Muscle layer of duodenum (tissue), 2 donors: ENCODE results near the gene DPH1.

Experiments used
- H3K27ac ChIP-seq: one replicate; pipeline ENCODE4 v1.7.0; 2013; ENCODE audit warnings: mild to moderate bottlenecking, low read length
- H3K27me3 ChIP-seq: one replicate; pipeline ENCODE4 v1.7.0; 2013; ENCODE audit warnings: low read depth, mild to moderate bottlenecking, control low read depth, low read length
- H3K36me3 ChIP-seq, 2 donors: one replicate each; pipeline ENCODE4 v1.7.0; 2013; ENCODE audit warnings: low read length in 2 of 2, control low read depth in 1 of 2, mild to moderate bottlenecking in 1 of 2; ENCODE audit not compliant: insufficient read depth in 2 of 2, control insufficient read depth in 1 of 2
- H3K4me1 ChIP-seq, 2 donors: one replicate each; pipeline ENCODE4 v1.7.0; 2013; ENCODE audit warnings: low read length in 2 of 2, mild to moderate bottlenecking in 2 of 2, control low read depth in 1 of 2, moderate library complexity in 1 of 2; ENCODE audit not compliant: insufficient read depth in 2 of 2, control insufficient read depth in 1 of 2
- H3K4me3 ChIP-seq, 2 donors: one replicate each; pipeline ENCODE4 v1.7.0; 2013; ENCODE audit warnings: low read length in 2 of 2, low read depth in 1 of 2, mild to moderate bottlenecking in 1 of 2
- H3K9me3 ChIP-seq, 2 donors: one replicate each; pipeline ENCODE4 v1.7.0; 2013; ENCODE audit warnings: low read length in 2 of 2, control low read depth in 1 of 2, mild to moderate bottlenecking in 1 of 2; ENCODE audit not compliant: control insufficient read depth in 1 of 2
- donor health status: healthy.

DPH1 gene

DNA sequence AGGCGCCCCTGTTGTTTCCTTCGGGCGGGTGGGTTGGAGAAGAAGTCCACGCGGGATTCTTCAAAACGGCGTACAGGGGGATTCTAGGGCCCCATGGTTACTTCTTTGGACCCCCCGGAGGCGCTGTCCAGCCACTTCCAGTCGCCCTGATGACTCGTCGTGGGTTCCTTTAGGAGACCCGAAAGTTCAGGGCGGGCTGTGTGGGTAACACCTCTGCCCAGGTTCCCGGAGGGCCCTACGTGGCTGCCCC lies 24.2 kb downstream of the DPH1 start:
- H3K27me3 ChIP-seq, result peaks cover 7% of the 10 kb centered on the region
- H3K4me1 ChIP-seq, result peaks cover 0 to 60% of the 10 kb centered on the region in 2 donors
- no peaks in the 10 kb centered on the region for H3K36me3 ChIP-seq
- H3K4me3 ChIP-seq, result peak overlapping the region; percentile 48 to 74
- H3K27ac ChIP-seq, result peak overlapping the region; percentile 51
- H3K9me3 ChIP-seq, result no peaks in the 10 kb centered on the region

DNA sequence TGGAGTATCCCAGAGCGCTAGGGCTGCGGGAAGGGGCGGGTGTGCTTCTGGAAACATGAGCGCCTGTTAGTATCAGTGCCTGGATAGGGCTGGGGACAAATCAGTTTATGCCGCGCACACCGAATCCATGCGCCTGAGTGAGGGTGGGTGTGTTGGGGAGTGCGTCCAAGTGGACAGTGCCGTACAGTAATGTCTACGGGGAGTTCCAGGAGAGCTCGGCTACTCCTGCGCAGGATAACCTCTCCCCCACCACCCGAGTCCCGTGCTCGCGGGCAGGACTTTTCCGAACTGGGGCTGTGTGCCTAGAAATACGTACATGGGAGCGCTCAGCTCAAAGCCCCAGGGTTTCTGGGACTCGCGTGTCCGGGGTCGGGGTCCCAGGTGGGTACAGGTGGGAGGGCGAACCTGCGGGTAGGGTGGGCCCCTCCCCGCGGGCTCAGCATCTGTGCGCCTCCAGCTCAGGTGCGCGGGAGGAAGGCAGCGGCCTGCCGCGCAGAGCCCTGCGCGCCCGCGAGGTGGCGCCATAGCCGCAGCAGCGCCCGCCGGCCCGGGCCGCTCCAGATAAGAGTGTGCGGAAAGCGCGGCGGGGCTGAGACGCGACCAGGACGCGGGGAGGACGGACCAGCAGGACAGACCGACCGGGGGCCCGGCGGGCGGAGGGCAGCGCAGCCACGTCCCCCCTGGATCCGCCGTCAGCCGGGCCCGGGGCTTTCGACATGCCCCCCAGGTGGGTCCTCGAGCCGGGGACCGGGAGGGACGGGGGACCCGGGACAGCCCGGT lies 24.7 kb downstream of the DPH1 start, which contains the start of gene HIC1:
Gene HIC1 (plus strand): TSS at position 592 of the 780 bp plus-strand sequence. CDS start 1,588 bp downstream, outside the sequence.
- Histone ChIP-seq H3K36me3 (no peaks in the 10 kb centered on the region), H3K27ac (peak within 1 kb of the TSS; percentile 51), H3K9me3 (no peaks in the 10 kb centered on the region), H3K27me3 (peaks cover 7% of the 10 kb centered on the region), H3K4me3 (peak within 1 kb of the TSS; percentile 48 to 74), H3K4me1 (peaks cover 0 to 61% of the 10 kb centered on the region in 2 donors)

DNA sequence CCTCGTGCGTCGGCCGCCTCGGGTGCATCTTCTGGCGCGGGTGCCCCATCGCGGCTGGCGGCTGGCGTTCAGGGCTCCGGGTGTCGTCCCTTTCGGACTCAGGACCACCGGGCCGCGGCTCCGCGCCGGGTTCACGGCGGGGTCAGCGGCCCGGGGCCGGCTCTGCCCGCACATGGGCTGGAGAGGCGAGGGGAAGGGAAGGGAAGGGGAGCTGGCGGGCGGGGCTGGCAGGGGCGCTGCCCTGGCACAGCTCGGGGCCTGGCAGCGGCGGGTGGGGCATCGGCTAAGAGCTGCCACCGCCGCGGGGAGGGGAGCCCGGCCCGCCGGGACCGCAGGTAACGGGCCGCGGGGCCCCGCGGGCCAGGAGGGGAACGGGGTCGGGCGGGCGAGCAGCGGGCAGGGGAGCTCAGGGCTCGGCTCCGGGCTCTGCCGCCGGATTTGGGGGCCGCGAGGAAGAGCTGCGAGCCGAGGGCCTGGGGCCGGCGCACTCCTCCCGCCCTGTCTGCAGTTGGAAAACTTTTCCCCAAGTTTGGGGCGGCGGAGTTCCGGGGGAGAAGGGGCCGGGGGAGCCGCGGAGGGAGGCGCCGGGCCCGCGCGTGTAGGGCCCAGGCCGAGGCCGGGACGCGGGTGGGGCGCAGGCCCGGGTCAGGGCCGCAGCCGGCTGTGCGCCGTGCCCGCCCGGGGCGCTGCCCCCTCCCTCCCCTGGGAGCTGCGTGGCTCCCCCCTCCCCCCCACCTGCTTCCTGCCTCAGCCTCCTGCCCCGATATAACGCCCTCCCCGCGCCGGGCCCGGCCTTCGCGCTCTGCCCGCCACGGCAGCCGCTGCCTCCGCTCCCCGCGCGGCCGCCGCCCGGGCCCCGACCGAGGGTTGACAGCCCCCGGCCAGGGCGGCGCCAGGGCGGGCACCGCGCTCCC lies 25.6 kb downstream of the DPH1 start:
- Histone ChIP-seq H3K4me1 (peaks cover 0 to 65% of the 10 kb centered on the region in 2 donors), H3K9me3 (no peaks in the 10 kb centered on the region), H3K27me3 (peaks cover 7% of the 10 kb centered on the region), H3K36me3 (peaks cover 3 to 5% of the 10 kb centered on the region in 2 donors), H3K27ac (peak overlapping the region; percentile 51), H3K4me3 (peak overlapping the region in 1 of 2 donors; percentile 74)

DNA sequence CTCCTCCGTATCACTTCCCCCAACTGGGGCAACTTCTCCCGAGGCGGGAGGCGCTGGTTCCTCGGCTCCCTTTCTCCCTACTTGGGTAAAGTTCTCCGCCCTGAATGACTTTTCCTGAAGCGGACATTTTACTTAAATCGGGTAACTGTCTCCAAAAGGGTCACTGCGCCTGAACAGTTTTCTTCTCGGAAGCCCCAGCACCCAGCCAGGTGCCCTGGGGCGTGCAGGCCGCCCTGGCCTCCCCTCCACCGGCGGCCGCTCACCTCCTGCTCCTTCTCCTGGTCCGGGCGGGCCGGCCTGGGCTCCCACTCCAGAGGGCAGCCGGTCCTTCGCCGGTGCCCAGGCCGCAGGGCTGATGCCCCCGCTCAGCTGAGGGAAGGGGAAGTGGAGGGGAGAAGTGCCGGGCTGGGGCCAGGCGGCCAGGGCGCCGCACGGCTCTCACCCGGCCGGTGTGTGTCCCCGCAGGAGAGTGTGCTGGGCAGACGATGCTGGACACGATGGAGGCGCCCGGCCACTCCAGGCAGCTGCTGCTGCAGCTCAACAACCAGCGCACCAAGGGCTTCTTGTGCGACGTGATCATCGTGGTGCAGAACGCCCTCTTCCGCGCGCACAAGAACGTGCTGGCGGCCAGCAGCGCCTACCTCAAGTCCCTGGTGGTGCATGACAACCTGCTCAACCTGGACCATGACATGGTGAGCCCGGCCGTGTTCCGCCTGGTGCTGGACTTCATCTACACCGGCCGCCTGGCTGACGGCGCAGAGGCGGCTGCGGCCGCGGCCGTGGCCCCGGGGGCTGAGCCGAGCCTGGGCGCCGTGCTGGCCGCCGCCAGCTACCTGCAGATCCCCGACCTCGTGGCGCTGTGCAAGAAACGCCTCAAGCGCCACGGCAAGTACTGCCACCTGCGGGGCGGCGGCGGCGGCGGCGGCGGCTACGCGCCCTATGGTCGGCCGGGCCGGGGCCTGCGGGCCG lies 26.5 kb downstream of the DPH1 start:
- H3K27me3 ChIP-seq, result peaks cover 6% of the 10 kb centered on the region
- H3K36me3 ChIP-seq, result peaks cover 3 to 5% of the 10 kb centered on the region in 2 donors
- peak overlapping the region; percentile 51 for H3K27ac ChIP-seq
- H3K9me3 ChIP-seq, result no peaks in the 10 kb centered on the region
- peaks cover 0 to 66% of the 10 kb centered on the region in 2 donors for H3K4me1 ChIP-seq
- H3K4me3 ChIP-seq, result peak overlapping the region; percentile 46 to 68

DNA sequence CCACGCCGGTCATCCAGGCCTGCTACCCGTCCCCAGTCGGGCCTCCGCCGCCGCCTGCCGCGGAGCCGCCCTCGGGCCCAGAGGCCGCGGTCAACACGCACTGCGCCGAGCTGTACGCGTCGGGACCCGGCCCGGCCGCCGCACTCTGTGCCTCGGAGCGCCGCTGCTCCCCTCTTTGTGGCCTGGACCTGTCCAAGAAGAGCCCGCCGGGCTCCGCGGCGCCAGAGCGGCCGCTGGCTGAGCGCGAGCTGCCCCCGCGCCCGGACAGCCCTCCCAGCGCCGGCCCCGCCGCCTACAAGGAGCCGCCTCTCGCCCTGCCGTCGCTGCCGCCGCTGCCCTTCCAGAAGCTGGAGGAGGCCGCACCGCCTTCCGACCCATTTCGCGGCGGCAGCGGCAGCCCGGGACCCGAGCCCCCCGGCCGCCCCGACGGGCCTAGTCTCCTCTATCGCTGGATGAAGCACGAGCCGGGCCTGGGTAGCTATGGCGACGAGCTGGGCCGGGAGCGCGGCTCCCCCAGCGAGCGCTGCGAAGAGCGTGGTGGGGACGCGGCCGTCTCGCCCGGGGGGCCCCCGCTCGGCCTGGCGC lies 27.3 kb downstream of the DPH1 start:
- no peaks in the 10 kb centered on the region for H3K27me3 ChIP-seq
- no peaks in the 10 kb centered on the region for H3K9me3 ChIP-seq
- H3K27ac ChIP-seq, result no peak overlapping the region
- peaks cover 3 to 5% of the 10 kb centered on the region in 2 donors for H3K36me3 ChIP-seq
- H3K4me1 ChIP-seq, result peaks cover 5 to 68% of the 10 kb centered on the region in 2 donors
- H3K4me3 ChIP-seq, result peak overlapping the region in 1 of 2 donors; percentile 68

DNA sequence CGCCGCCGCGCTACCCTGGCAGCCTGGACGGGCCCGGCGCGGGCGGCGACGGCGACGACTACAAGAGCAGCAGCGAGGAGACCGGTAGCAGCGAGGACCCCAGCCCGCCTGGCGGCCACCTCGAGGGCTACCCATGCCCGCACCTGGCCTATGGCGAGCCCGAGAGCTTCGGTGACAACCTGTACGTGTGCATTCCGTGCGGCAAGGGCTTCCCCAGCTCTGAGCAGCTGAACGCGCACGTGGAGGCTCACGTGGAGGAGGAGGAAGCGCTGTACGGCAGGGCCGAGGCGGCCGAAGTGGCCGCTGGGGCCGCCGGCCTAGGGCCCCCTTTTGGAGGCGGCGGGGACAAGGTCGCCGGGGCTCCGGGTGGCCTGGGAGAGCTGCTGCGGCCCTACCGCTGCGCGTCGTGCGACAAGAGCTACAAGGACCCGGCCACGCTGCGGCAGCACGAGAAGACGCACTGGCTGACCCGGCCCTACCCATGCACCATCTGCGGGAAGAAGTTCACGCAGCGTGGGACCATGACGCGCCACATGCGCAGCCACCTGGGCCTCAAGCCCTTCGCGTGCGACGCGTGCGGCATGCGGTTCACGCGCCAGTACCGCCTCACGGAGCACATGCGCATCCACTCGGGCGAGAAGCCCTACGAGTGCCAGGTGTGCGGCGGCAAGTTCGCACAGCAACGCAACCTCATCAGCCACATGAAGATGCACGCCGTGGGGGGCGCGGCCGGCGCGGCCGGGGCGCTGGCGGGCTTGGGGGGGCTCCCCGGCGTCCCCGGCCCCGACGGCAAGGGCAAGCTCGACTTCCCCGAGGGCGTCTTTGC lies 28.0 kb downstream of the DPH1 start:
- H3K4me3 ChIP-seq, result peak overlapping the region in 1 of 2 donors; percentile 68
- H3K27me3 ChIP-seq, result no peaks in the 10 kb centered on the region
- no peak overlapping the region for H3K27ac ChIP-seq
- no peaks in the 10 kb centered on the region for H3K9me3 ChIP-seq
- H3K36me3 ChIP-seq, result peaks cover 3 to 5% of the 10 kb centered on the region in 2 donors
- peaks cover 12 to 71% of the 10 kb centered on the region in 2 donors for H3K4me1 ChIP-seq

DNA sequence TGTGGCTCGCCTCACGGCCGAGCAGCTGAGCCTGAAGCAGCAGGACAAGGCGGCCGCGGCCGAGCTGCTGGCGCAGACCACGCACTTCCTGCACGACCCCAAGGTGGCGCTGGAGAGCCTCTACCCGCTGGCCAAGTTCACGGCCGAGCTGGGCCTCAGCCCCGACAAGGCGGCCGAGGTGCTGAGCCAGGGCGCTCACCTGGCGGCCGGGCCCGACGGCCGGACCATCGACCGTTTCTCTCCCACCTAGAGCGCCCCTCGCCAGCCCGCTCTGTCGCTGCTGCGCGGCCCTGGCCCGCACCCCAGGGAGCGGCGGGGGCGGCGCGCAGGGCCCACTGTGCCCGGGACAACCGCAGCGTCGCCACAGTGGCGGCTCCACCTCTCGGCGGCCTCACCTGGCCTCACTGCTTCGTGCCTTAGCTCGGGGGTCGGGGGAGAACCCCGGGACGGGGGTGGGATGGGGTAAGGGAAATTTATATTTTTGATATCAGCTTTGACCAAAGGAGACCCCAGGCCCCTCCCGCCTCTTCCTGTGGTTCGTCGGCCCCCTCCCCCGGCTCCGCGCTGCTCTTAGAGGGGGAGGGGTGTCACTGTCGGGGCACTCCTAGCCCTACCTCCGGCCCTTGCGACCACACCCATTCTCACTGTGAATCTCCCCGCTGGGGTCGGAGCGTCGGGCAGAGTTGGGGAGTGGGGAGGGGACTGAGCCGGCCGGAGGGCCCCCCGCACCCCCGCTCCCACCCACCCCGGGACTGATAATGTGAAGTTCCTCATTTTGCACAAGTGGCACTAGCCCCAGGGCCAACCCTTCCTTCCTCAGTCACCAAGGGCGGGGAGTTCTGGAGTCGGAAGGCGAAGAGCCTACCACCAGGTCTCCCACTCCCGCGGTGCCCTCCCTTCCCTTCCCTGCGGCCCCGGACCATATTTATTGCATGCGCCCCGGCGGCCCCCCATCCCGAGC lies 28.9 kb downstream of the DPH1 start:
- Histone ChIP-seq H3K9me3 (no peaks in the 10 kb centered on the region), H3K27me3 (no peaks in the 10 kb centered on the region), H3K4me1 (peaks cover 13 to 74% of the 10 kb centered on the region in 2 donors), H3K4me3 (peak overlapping the region in 1 of 2 donors; percentile 68), H3K27ac (peak overlapping the region; percentile 56), H3K36me3 (peaks cover 7 to 13% of the 10 kb centered on the region in 2 donors)

DNA sequence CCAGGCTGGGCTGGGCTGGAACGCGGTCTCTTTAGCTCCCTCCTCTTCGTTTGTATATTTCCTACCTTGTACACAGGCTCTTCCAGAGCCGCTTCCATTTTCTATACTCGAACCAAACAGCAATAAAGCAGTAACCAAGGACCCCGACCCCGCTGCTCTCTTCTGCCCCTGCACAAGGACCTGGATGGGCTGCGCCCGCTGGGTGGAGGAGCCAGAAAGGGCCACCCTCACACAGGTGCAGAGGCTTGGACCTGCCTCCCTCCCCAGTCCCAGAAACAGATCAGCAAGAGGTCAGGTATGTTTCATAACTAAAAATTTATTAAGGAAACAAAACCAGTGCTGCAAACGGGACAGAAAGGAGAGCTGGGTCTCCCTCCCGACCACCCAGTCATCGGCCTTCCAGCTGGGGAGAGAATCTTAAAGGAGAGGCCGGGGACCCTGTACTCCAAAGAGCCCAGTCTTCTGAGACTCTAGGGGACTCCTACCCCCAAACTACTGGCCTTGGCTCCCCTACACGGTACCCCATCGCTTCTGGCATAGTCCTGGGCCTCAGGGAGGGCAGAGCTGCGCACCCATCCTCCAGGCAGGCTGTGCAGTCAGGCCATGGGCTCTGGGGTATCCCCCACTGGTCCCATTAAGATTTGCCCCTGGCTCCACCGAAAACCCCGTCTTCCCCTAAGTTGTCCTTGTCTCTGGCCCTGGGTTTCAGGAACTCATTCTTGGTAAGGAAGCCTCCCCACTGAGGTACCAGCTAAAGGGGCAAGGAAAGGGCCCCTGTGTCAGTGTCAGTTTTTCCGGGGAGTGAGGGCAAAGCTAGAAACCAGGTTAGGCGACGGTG lies 29.8 kb downstream of the DPH1 start:
- Histone ChIP-seq H3K27me3 (no peaks in the 10 kb centered on the region), H3K4me1 (peaks cover 19 to 74% of the 10 kb centered on the region in 2 donors), H3K27ac (peak overlapping the region; percentile 56), H3K9me3 (no peaks in the 10 kb centered on the region), H3K36me3 (peaks cover 10 to 22% of the 10 kb centered on the region in 2 donors), H3K4me3 (peak overlapping the region; percentile 37 to 68)

DNA sequence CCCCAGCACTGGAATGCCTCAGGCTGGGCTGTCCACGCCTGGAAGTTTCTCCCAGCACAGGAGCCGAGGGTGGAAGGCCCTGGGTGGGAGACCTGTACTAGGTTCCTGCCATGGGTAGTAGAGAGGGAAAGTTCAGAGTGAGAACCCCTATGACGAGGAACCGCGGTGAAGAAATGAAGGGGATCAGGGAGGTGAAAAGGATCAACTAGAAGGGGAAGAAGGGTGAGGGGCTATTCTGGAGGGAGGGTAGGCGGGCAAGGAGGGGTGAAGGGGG lies 30.4 kb downstream of the DPH1 start:
- H3K27me3 ChIP-seq, result no peaks in the 10 kb centered on the region
- H3K9me3 ChIP-seq, result no peaks in the 10 kb centered on the region
- peak overlapping the region in 1 of 2 donors; percentile 68 for H3K4me3 ChIP-seq
- peak overlapping the region; percentile 56 for H3K27ac ChIP-seq
- peaks cover 19 to 75% of the 10 kb centered on the region in 2 donors for H3K4me1 ChIP-seq
- H3K36me3 ChIP-seq, result peaks cover 13 to 26% of the 10 kb centered on the region in 2 donors
